Measurements from ENCODE around the gene EBLN1. TPM values are rescaled to one million over a fixed set of nuclear protein-coding genes. Genes with fewer than 3 reads are reported as not detected.

Gene EBLN1
- total and polyA plus RNA-seq, 2 of the 13 experiments (the other 11 are each of a cell fraction or from before 2014, with no cell fraction given): not detected

DNA sequence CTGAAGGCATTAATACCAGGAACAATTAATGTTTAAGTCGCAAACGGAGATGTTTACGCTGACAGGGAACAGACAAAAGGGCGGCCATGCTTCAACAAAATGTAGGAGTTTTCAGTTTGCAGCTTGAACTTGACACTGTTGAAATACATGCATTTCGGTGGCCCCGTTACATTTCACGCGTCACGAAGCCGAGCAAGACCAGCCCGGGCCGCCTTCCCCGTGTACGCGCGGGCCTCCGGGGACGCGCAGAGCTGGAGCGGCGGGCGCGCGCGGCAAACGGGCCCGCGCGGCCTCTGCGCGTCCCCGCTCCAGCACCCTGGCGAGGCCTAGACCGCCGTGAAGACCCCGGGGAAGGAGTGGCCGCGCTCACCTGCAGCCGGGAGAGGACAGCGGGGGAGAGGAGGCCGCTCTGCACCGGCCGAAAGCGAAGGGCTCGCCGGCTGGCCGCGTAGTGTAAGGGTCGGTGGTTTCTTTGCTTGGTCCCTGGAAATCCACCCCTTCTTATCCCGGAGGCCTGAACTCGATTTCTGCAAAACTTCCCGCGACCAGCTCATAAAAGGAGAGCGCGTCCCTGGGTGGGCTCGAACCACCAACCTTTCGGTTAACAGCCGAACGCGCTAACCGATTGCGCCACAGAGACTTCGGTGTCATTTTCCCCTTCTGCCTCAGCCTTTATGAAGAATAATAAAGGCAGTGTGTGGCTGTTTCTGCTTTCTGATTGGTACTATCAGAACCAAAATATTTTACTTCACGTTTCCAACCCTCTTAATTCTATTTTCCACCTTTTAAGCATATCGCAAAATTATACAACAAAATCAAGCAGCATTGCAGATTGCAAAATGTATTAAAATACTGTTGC lies 11.4 kb upstream of the EBLN1 start (continued):
- TF ChIP-seq, protein P1, sequence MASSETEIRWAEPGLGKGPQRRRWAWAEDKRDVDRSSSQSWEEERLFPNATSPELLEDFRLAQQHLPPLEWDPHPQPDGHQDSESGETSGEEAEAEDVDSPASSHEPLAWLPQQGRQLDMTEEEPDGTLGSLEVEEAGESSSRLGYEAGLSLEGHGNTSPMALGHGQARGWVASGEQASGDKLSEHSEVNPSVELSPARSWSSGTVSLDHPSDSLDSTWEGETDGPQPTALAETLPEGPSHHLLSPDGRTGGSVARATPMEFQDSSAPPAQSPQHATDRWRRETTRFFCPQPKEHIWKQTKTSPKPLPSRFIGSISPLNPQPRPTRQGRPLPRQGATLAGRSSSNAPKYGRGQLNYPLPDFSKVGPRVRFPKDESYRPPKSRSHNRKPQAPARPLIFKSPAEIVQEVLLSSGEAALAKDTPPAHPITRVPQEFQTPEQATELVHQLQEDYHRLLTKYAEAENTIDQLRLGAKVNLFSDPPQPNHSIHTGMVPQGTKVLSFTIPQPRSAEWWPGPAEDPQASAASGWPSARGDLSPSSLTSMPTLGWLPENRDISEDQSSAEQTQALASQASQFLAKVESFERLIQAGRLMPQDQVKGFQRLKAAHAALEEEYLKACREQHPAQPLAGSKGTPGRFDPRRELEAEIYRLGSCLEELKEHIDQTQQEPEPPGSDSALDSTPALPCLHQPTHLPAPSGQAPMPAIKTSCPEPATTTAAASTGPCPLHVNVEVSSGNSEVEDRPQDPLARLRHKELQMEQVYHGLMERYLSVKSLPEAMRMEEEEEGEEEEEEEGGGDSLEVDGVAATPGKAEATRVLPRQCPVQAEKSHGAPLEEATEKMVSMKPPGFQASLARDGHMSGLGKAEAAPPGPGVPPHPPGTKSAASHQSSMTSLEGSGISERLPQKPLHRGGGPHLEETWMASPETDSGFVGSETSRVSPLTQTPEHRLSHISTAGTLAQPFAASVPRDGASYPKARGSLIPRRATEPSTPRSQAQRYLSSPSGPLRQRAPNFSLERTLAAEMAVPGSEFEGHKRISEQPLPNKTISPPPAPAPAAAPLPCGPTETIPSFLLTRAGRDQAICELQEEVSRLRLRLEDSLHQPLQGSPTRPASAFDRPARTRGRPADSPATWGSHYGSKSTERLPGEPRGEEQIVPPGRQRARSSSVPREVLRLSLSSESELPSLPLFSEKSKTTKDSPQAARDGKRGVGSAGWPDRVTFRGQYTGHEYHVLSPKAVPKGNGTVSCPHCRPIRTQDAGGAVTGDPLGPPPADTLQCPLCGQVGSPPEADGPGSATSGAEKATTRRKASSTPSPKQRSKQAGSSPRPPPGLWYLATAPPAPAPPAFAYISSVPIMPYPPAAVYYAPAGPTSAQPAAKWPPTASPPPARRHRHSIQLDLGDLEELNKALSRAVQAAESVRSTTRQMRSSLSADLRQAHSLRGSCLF (CRISPR knock-in tag; IDR thresholded peaks at IDR 0.05; ENCODE audit: borderline replicate concordance): no peak
- TF ChIP-seq, protein P2, sequence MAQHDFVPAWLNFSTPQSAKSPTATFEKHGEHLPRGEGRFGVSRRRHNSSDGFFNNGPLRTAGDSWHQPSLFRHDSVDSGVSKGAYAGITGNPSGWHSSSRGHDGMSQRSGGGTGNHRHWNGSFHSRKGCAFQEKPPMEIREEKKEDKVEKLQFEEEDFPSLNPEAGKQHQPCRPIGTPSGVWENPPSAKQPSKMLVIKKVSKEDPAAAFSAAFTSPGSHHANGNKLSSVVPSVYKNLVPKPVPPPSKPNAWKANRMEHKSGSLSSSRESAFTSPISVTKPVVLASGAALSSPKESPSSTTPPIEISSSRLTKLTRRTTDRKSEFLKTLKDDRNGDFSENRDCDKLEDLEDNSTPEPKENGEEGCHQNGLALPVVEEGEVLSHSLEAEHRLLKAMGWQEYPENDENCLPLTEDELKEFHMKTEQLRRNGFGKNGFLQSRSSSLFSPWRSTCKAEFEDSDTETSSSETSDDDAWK (CRISPR knock-in tag; IDR thresholded peaks at IDR 0.05): no peak
- no peak for TF ChIP-seq CENPX (CRISPR knock-in tag; IDR thresholded peaks at IDR 0.05)
- TF ChIP-seq ZNF552 (CRISPR knock-in tag; IDR thresholded peaks at IDR 0.05; ENCODE audit: borderline replicate concordance): no peak
- 0 out of 2 replicates have a peak, but pooled peaks have one; percentile 15 for TF ChIP-seq RARA (CRISPR knock-in tag; IDR thresholded peaks at IDR 0.05)
- TF ChIP-seq ZNF101 (CRISPR knock-in tag; IDR thresholded peaks at IDR 0.05; ENCODE audit: borderline replicate concordance, low read depth): no peak
- TF ChIP-seq HHEX (CRISPR knock-in tag; IDR thresholded peaks at IDR 0.05): no peak
- no peak for TF ChIP-seq E2F5 (CRISPR knock-in tag; conservative IDR thresholded peaks at IDR 0.05)
- peak; percentile 57; the same call in 1 of the 2 replicates for TF ChIP-seq PHF20 (CRISPR knock-in tag; IDR thresholded peaks at IDR 0.05)
- no peak for TF ChIP-seq ZNF333 (CRISPR knock-in tag; IDR thresholded peaks at IDR 0.05; ENCODE audit: borderline replicate concordance)
- TF ChIP-seq, protein P3, sequence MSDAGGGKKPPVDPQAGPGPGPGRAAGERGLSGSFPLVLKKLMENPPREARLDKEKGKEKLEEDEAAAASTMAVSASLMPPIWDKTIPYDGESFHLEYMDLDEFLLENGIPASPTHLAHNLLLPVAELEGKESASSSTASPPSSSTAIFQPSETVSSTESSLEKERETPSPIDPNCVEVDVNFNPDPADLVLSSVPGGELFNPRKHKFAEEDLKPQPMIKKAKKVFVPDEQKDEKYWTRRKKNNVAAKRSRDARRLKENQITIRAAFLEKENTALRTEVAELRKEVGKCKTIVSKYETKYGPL (CRISPR knock-in tag; IDR thresholded peaks at IDR 0.05): no peak
- TF ChIP-seq, protein P4, sequence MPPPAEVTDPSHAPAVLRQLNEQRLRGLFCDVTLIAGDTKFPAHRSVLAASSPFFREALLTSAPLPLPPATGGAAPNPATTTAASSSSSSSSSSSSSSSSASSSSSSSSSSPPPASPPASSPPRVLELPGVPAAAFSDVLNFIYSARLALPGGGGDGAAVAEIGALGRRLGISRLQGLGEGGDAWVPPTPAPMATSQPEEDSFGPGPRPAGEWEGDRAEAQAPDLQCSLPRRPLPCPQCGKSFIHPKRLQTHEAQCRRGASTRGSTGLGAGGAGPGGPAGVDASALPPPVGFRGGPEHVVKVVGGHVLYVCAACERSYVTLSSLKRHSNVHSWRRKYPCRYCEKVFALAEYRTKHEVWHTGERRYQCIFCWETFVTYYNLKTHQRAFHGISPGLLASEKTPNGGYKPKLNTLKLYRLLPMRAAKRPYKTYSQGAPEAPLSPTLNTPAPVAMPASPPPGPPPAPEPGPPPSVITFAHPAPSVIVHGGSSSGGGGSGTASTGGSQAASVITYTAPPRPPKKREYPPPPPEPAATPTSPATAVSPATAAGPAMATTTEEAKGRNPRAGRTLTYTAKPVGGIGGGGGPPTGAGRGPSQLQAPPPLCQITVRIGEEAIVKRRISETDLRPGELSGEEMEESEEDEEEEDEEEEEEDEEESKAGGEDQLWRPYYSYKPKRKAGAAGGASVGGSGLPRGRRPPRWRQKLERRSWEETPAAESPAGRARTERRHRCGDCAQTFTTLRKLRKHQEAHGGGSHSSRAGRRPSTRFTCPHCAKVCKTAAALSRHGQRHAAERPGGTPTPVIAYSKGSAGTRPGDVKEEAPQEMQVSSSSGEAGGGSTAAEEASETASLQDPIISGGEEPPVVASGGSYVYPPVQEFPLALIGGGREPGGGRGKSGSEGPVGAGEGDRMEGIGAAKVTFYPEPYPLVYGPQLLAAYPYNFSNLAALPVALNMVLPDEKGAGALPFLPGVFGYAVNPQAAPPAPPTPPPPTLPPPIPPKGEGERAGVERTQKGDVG (CRISPR knock-in tag; IDR thresholded peaks at IDR 0.05; ENCODE audit: borderline replicate concordance): no peak
- TF ChIP-seq FOXJ3 (CRISPR knock-in tag; IDR thresholded peaks at IDR 0.05; ENCODE audit: borderline replicate concordance): no peak
- peak; percentile 64; the same call in 1 of the 2 replicates for TF ChIP-seq ZNF124 (CRISPR knock-in tag; IDR thresholded peaks at IDR 0.05)
